A673 (cell line): ENCODE results near the gene PCED1A.

Source experiments
- EZH2 ChIP-seq: fragments of 200-600 bp; sonication (generic); IDR thresholded peaks from 2 replicates; pipeline ENCODE4 v1.6.1; 2017; ENCODE audit warnings: borderline replicate concordance, low read depth, mild to moderate bottlenecking, mixed read lengths, antibody characterized with exemption, low read length; ENCODE audit not compliant: poor library complexity, severe bottlenecking
- TF ChIP-seq, protein P1 (sequence below): fragments of 300-800, 200-600 bp; sonication (generic); conservative IDR thresholded peaks from 2 replicates; pipeline ENCODE4 v1.5.1; 2017; ENCODE audit warnings: low read depth, mild to moderate bottlenecking, antibody characterized with exemption, low read length, moderate library complexity, mixed read lengths

DNA sequence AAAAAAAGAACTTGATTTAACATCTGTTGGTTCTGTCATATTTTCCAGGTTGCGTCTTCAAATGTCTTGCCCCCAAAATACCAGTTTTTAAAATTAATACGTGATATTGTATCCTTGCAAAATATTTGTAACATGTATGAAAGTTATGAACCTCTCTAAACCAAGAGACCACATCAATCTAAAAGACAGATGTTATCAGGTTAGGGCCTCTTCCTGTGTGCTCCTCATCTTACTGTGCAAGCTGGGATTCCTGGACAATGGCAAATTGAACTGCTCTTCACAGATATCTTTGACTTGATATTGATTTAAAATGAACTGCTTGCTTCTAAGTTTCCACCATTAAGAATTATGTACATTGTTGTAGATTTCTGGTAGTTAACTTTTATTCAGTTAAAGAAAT, 14.7 kb downstream of the PCED1A start:
- TF ChIP-seq, protein P1, sequence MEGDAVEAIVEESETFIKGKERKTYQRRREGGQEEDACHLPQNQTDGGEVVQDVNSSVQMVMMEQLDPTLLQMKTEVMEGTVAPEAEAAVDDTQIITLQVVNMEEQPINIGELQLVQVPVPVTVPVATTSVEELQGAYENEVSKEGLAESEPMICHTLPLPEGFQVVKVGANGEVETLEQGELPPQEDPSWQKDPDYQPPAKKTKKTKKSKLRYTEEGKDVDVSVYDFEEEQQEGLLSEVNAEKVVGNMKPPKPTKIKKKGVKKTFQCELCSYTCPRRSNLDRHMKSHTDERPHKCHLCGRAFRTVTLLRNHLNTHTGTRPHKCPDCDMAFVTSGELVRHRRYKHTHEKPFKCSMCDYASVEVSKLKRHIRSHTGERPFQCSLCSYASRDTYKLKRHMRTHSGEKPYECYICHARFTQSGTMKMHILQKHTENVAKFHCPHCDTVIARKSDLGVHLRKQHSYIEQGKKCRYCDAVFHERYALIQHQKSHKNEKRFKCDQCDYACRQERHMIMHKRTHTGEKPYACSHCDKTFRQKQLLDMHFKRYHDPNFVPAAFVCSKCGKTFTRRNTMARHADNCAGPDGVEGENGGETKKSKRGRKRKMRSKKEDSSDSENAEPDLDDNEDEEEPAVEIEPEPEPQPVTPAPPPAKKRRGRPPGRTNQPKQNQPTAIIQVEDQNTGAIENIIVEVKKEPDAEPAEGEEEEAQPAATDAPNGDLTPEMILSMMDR, result no peak
- no peak for TF ChIP-seq EZH2
